Endodermal cell (in vitro differentiated cells): Measurements from ENCODE around the gene CTDP1. TPM values are rescaled to one million over a fixed set of nuclear protein-coding genes. Genes with fewer than 3 reads are reported as not detected.

Experiments
- DNase-seq: peaks from one replicate; pipeline ENCODE4 v3.0.0-alpha.2; 2017
- H3K27ac ChIP-seq: 2 replicates; pipeline ENCODE4 v1.5.1; 2013; ENCODE audit warnings: mild to moderate bottlenecking, low read depth, low read length, moderate library complexity
- H3K27me3 ChIP-seq: 2 replicates; pipeline ENCODE4 v1.6.1; 2013; ENCODE audit warnings: mild to moderate bottlenecking, low read length, moderate library complexity; ENCODE audit not compliant: insufficient read depth, control insufficient read depth, poor library complexity, severe bottlenecking
- H3K36me3 ChIP-seq: 2 replicates; pipeline ENCODE4 v1.7.0; 2013; ENCODE audit warnings: mild to moderate bottlenecking, low read length, moderate library complexity; ENCODE audit not compliant: control insufficient read depth, insufficient read depth
- H3K4me1 ChIP-seq: one replicate; pipeline ENCODE4 v1.7.0; 2013; ENCODE audit warnings: low read length; ENCODE audit not compliant: control insufficient read depth, insufficient read depth
- H3K4me3 ChIP-seq: 2 replicates; pipeline ENCODE4 v1.5.1; 2013; ENCODE audit warnings: mild to moderate bottlenecking, low read length, moderate library complexity
- H3K9ac ChIP-seq: 2 replicates; pipeline ENCODE4 v1.6.1; 2013; ENCODE audit warnings: mild to moderate bottlenecking, low read length, moderate library complexity; ENCODE audit not compliant: poor library complexity, severe bottlenecking; ENCODE audit errors: extremely low read depth
- H3K9me3 ChIP-seq: 2 replicates; pipeline ENCODE4 v1.6.1; 2013; ENCODE audit warnings: mild to moderate bottlenecking, low read length, moderate library complexity; ENCODE audit not compliant: control insufficient read depth
- H3K27ac Mint-ChIP-seq: 2 replicates; pipeline ENCODE4 v1.8.0; 2020; ENCODE audit warnings: mixed read lengths
- H3K27me3 Mint-ChIP-seq: 2 replicates; pipeline ENCODE4 v1.8.0; 2021; ENCODE audit warnings: mild to moderate bottlenecking, mixed read lengths; ENCODE audit not compliant: insufficient read depth
- H3K36me3 Mint-ChIP-seq: 2 replicates; pipeline ENCODE4 v1.8.0; 2020; ENCODE audit warnings: low read depth, mixed read lengths
- H3K4me1 Mint-ChIP-seq: 2 replicates; pipeline ENCODE4 v1.8.0; 2020; ENCODE audit warnings: mixed read lengths
- H3K4me3 Mint-ChIP-seq: 2 replicates; pipeline ENCODE4 v1.8.0; 2020; ENCODE audit warnings: mild to moderate bottlenecking, moderate library complexity, mixed read lengths
- H3K9me3 Mint-ChIP-seq: 2 replicates; pipeline ENCODE4 v1.8.0; 2020; ENCODE audit warnings: mild to moderate bottlenecking, mixed read lengths
- CTCF ChIP-seq: fragments of 200-600 bp; sonication (generic); conservative IDR thresholded peaks from 2 replicates; pipeline ENCODE4 v1.5.0; 2021; ENCODE audit warnings: antibody characterized with exemption, mild to moderate bottlenecking
- WGBS, 2 experiments: methylation state at CpG; one replicate each; pipeline versions ENCODE4 v1.1.5 to v1.1.7; 2013; ENCODE audit warnings: missing lambda C conversion rate in 2 of 2, mixed read lengths in 1 of 2; ENCODE audit not compliant: insufficient coverage in 1 of 2, insufficient read length in 1 of 2; 5-methylcytosine and 5-hydroxymethylcytosine counted together
- total RNA-seq, 2 donors: library from RNA; stranded (reverse); fragmentation: NEBNext Ultra II Directional in 1 of 2; extraction: Animal tissue kit (Norgen Biotek cat#: 25700) in 1 of 2; gene quantifications; 2 replicates in 1 of 2; 3 replicates in 1 of 2; pipeline ENCODE4 v1.2.1, GENCODE V29; 2021

Gene CTDP1
- total RNA-seq, 2 donors from 2014 or later, result 29.8 to 35.6 TPM

GRCh38 chr18:79754831-79755351 is 75.3 kb downstream of the CTDP1 start:
- no peak for TF ChIP-seq CTCF
- no peak overlapping the region for H3K27ac Mint-ChIP-seq
- H3K4me3 Mint-ChIP-seq, result no peak overlapping the region
- Histone ChIP-seq H3K4me3 (no peak overlapping the region), H3K27ac (no peak overlapping the region), H3K36me3 (peaks cover 26% of the 10 kb centered on the region), H3K27me3 (no peaks in the 10 kb centered on the region), H3K4me1 (no peaks in the 10 kb centered on the region), H3K9me3 (no peaks in the 10 kb centered on the region), H3K9ac (no peak overlapping the region)
- no peaks in the 10 kb centered on the region for H3K27me3 Mint-ChIP-seq
- H3K36me3 Mint-ChIP-seq, result peaks cover 45% of the 10 kb centered on the region
- H3K4me1 Mint-ChIP-seq, result no peaks in the 10 kb centered on the region
- DNase-seq, result no peak
- peaks cover 11% of the 10 kb centered on the region for H3K9me3 Mint-ChIP-seq
- 96 to 97% methylated on average over 16 to 27 of the region's 27 CpGs for WGBS, 2 experiments

- 94 to 95% methylated on average over 25 to 31 of the region's 31 CpGs for WGBS, 2 experiments
- Mint-ChIP-seq H3K4me3 (no peak overlapping the region), H3K27ac (no peak overlapping the region), H3K4me1 (no peaks in the 10 kb centered on the region), H3K36me3 (peaks cover 44% of the 10 kb centered on the region), H3K9me3 (peaks cover 15% of the 10 kb centered on the region), H3K27me3 (no peaks in the 10 kb centered on the region)
- Histone ChIP-seq H3K4me1 (no peaks in the 10 kb centered on the region), H3K36me3 (peaks cover 26% of the 10 kb centered on the region), H3K9me3 (no peaks in the 10 kb centered on the region), H3K27ac (no peak overlapping the region), H3K27me3 (no peaks in the 10 kb centered on the region), H3K4me3 (no peak overlapping the region), H3K9ac (no peak overlapping the region)
- DNase-seq, result no peak
- no peak for TF ChIP-seq CTCF
These were observed 76.0 kb downstream of the CTDP1 start for GRCh38 chr18:79755496-79756142.

- no peaks in the 10 kb centered on the region for H3K9me3 ChIP-seq
- H3K9me3 Mint-ChIP-seq, result peaks cover 15% of the 10 kb centered on the region
- peaks cover 44% of the 10 kb centered on the region for H3K36me3 Mint-ChIP-seq
- H3K27me3 Mint-ChIP-seq, result no peaks in the 10 kb centered on the region
- H3K27ac ChIP-seq, result no peak overlapping the region
- TF ChIP-seq CTCF, result no peak
- no peak overlapping the region for H3K9ac ChIP-seq
- peaks cover 26% of the 10 kb centered on the region for H3K36me3 ChIP-seq
- H3K4me1 Mint-ChIP-seq, result no peaks in the 10 kb centered on the region
- no peak overlapping the region for H3K4me3 Mint-ChIP-seq
- H3K4me1 ChIP-seq, result no peaks in the 10 kb centered on the region
- H3K27me3 ChIP-seq, result no peaks in the 10 kb centered on the region
- no peak overlapping the region for H3K27ac Mint-ChIP-seq
- no peak overlapping the region for H3K4me3 ChIP-seq
- no peak for DNase-seq
- WGBS, 2 experiments, result 93 to 98% methylated on average over 5 to 10 of the region's 10 CpGs
These were observed 76.5 kb downstream of the CTDP1 start for GRCh38 chr18:79756143-79756500.
